HAP-1 (cell line): Measurements from ENCODE around the gene OR1F1.
"Not testable (repeated sequence)": the region's sequence is repeated elsewhere in the genome, so short reads cannot be mapped to it uniquely, and the experiment has no call there.

Experiments used
- DNase-seq, 2 experiments: peaks; one replicate each; pipeline ENCODE4 v3.0.0-alpha.2; 2016 to 2020; ENCODE audit warnings: low spot score in 2 of 2
- H3K27me3 ChIP-seq: fragments of 250-450 bp; sonication (Bioruptor Pico); 2 replicates; pipeline ENCODE4 v1.5.1; 2020; ENCODE audit warnings: low read depth, mild to moderate bottlenecking, moderate library complexity
- H3K36me3 ChIP-seq: fragments of 250-450 bp; sonication (Bioruptor Pico); replicated peaks from 2 replicates; pipeline ENCODE4 v1.5.1; 2020; ENCODE audit warnings: mild to moderate bottlenecking
- H3K4me1 ChIP-seq: fragments of 250-450 bp; sonication (Bioruptor Pico); 2 replicates; pipeline ENCODE4 v1.5.1; 2020; ENCODE audit warnings: mild to moderate bottlenecking
- H3K4me3 ChIP-seq: fragments of 250-450 bp; sonication (Bioruptor Pico); 2 replicates; pipeline ENCODE4 v1.5.1; 2020; ENCODE audit warnings: mild to moderate bottlenecking, moderate library complexity
- H3K9me3 ChIP-seq: fragments of 250-450 bp; sonication (Bioruptor Pico); 2 replicates; pipeline ENCODE4 v1.5.1; 2020; ENCODE audit warnings: mild to moderate bottlenecking, moderate library complexity
- in situ Hi-C: fragments of 300-500 bp; cut with MboI; formaldehyde crosslinking; loops from 3 replicates; pipeline ENCODE4 v1.14.3; 2020; ENCODE audit warnings: low sequenced_read_pairs, inconsistent platforms, mixed read lengths

OR1F1 gene

GRCh38 chr16:3173892-3174617, 13.9 kb upstream of the OR1F1 start:
- no peaks in the 10 kb centered on the region for H3K9me3 ChIP-seq
- H3K36me3 ChIP-seq: no peaks in the 10 kb centered on the region
- peak; percentile 59 to 89 for DNase-seq
- H3K27me3 ChIP-seq: no peaks in the 10 kb centered on the region
- peaks cover 5% of the 10 kb centered on the region for H3K4me1 ChIP-seq
- H3K4me3 ChIP-seq: peak overlapping the region; percentile 14
- in situ Hi-C loops: no loop called here

GRCh38 chr16:3174618-3175148, 13.3 kb upstream of the OR1F1 start:
- Histone ChIP-seq H3K27me3 (no peaks in the 10 kb centered on the region), H3K9me3 (no peaks in the 10 kb centered on the region), H3K4me1 (peaks cover 5% of the 10 kb centered on the region), H3K4me3 (no peak overlapping the region), H3K36me3 (no peaks in the 10 kb centered on the region)
- DNase-seq: no peak
- in situ Hi-C loops: no loop called here

GRCh38 chr16:3175157-3176093, 12.6 kb upstream of the OR1F1 start:
- H3K27me3 ChIP-seq: no peaks in the 10 kb centered on the region
- no peaks in the 10 kb centered on the region for H3K36me3 ChIP-seq
- DNase-seq: peak in 1 of 2 experiments; percentile 75
- in situ Hi-C loops: no loop called here
- H3K4me1 ChIP-seq: peaks cover 5% of the 10 kb centered on the region
- no peaks in the 10 kb centered on the region for H3K9me3 ChIP-seq
- H3K4me3 ChIP-seq: no peak overlapping the region

- in situ Hi-C loops: no loop called here
- Histone ChIP-seq H3K4me1 (0 out of 2 replicates have a peak, but pooled peaks cover 2% of the 10 kb centered on the region), H3K9me3 (peaks cover 4% of the 10 kb centered on the region; the same call in 1 of the 2 replicates), H3K4me3 (no peak overlapping the region), H3K27me3 (0 out of 2 replicates have a peak, but pooled peaks cover 3% of the 10 kb centered on the region), H3K36me3 (no peaks in the 10 kb centered on the region)
- no peak for DNase-seq
Measured at GRCh38 chr16:3179651-3180050, 8.4 kb upstream of the OR1F1 start.

GRCh38 chr16:3180445-3180878, 7.5 kb upstream of the OR1F1 start:
- Histone ChIP-seq H3K9me3 (peaks cover 4% of the 10 kb centered on the region; the same call in 1 of the 2 replicates), H3K36me3 (no peaks in the 10 kb centered on the region), H3K27me3 (0 out of 2 replicates have a peak, but pooled peaks cover 3% of the 10 kb centered on the region), H3K4me1 (0 out of 2 replicates have a peak, but pooled peaks cover 2% of the 10 kb centered on the region), H3K4me3 (no peak overlapping the region)
- in situ Hi-C loops: no loop called here
- peak; percentile 38 to 70 for DNase-seq

- H3K4me1 ChIP-seq, H3K36me3 ChIP-seq, H3K9me3 ChIP-seq, in situ Hi-C loops, DNase-seq, H3K4me3 ChIP-seq, H3K27me3 ChIP-seq: not testable (repeated sequence)
Measured at GRCh38 chr16:3182293-3182607, 5.8 kb upstream of the OR1F1 start.

GRCh38 chr16:3182608-3183444, 5.2 kb upstream of the OR1F1 start:
- peak overlapping the region; percentile 22 for H3K4me3 ChIP-seq
- DNase-seq: peak; percentile 57 to 83
- 0 out of 2 replicates have a peak, but pooled peaks cover 2% of the 10 kb centered on the region for H3K4me1 ChIP-seq
- peaks cover 4% of the 10 kb centered on the region; the same call in 1 of the 2 replicates for H3K9me3 ChIP-seq
- 0 out of 2 replicates have a peak, but pooled peaks cover 3% of the 10 kb centered on the region for H3K27me3 ChIP-seq
- in situ Hi-C loops: no loop called here
- H3K36me3 ChIP-seq: no peaks in the 10 kb centered on the region

- DNase-seq: no peak
- Histone ChIP-seq H3K27me3 (0 out of 2 replicates have a peak, but pooled peaks cover 3% of the 10 kb centered on the region), H3K9me3 (peaks cover 4% of the 10 kb centered on the region; the same call in 1 of the 2 replicates), H3K36me3 (no peaks in the 10 kb centered on the region), H3K4me1 (0 out of 2 replicates have a peak, but pooled peaks cover 2% of the 10 kb centered on the region), H3K4me3 (no peak overlapping the region)
- in situ Hi-C loops: no loop called here
Measured at GRCh38 chr16:3183445-3184139, 4.4 kb upstream of the OR1F1 start.

- in situ Hi-C loops: no loop called here
- H3K36me3 ChIP-seq: no peaks in the 10 kb centered on the region
- peak overlapping the region; percentile 54; the same call in 1 of the 2 replicates for H3K4me3 ChIP-seq
- peaks cover 4% of the 10 kb centered on the region; the same call in 1 of the 2 replicates for H3K9me3 ChIP-seq
- no peaks in the 10 kb centered on the region for H3K27me3 ChIP-seq
- no peak for DNase-seq
- H3K4me1 ChIP-seq: peaks cover 9% of the 10 kb centered on the region
Measured at GRCh38 chr16:3186946-3187690, 886 bp upstream of the OR1F1 start.

- H3K36me3 ChIP-seq: no peaks in the 10 kb centered on the region
Measured at GRCh38 chr16:3188675-3188924, 596 bp downstream of the OR1F1 start.

GRCh38 chr16:3188925-3189825, 1.2 kb downstream of the OR1F1 start:
- in situ Hi-C loops: no loop called here
- H3K27me3 ChIP-seq: no peaks in the 10 kb centered on the region

More at GRCh38 chr16:3188675-3188924, 596 bp downstream of the OR1F1 start:
- peaks cover 3% of the 10 kb centered on the region; the same call in 1 of the 2 replicates for H3K9me3 ChIP-seq
- peak overlapping the region; percentile 54 for H3K4me3 ChIP-seq
- DNase-seq: no peak
- peaks cover 7% of the 10 kb centered on the region for H3K4me1 ChIP-seq
- H3K27me3 ChIP-seq: no peaks in the 10 kb centered on the region
- in situ Hi-C loops: no loop called here

More at GRCh38 chr16:3188925-3189825, 1.2 kb downstream of the OR1F1 start:
- Histone ChIP-seq H3K9me3 (no peaks in the 10 kb centered on the region), H3K4me3 (peak overlapping the region; percentile 54), H3K36me3 (no peaks in the 10 kb centered on the region), H3K4me1 (peaks cover 7% of the 10 kb centered on the region)
- DNase-seq: peak; percentile 53 to 77
